CD4-positive, alpha-beta T cell treated with Interleukin-15 for 4 hours (primary cell): ENCODE data around the gene MKNK1.

ENCODE experiments used
- DNase-seq: peaks from one replicate; pipeline ENCODE4 v3.0.0-alpha.2; 2020; ENCODE audit warnings: low spot score

Gene MKNK1

DNA sequence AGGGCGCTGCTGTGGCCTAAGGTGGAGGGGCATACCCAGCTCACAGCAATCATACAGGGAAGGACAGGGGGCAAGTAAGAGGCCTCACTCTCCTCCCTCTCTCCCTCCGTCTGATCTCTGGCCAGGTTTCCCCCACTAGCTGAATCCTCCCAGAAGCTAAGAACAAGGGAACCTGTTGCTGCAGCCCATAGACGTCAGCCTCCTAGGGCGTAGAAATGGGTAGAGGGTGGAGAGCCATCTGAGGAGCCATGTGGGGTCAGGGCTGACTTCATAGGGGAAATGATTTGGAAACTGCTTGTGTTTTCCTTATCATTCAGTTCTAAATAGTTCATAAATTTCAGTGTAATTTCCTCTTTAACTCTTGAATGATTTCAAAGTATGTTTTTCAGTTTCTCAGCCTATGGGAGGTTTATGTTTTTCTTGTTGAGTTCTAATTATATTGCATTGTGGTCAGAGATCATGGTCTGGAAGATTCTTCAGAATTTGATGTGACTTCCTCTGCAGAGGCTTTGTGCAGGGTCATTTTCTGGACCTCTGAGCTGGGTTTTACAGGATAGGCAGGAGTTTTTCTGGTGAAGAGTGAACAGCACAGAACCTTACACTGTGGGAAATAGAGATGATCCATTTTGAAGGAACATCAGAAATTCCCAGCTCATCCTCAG is 14.8 kb upstream of the MKNK1 start:
- DNase-seq = no peak

GRCh38 chr1:46617833-46618232 is 13.8 kb upstream of the MKNK1 start:
- no peak for DNase-seq

GRCh38 chr1:46617108-46617800 is 13.2 kb upstream of the MKNK1 start:
- no peak for DNase-seq

DNA sequence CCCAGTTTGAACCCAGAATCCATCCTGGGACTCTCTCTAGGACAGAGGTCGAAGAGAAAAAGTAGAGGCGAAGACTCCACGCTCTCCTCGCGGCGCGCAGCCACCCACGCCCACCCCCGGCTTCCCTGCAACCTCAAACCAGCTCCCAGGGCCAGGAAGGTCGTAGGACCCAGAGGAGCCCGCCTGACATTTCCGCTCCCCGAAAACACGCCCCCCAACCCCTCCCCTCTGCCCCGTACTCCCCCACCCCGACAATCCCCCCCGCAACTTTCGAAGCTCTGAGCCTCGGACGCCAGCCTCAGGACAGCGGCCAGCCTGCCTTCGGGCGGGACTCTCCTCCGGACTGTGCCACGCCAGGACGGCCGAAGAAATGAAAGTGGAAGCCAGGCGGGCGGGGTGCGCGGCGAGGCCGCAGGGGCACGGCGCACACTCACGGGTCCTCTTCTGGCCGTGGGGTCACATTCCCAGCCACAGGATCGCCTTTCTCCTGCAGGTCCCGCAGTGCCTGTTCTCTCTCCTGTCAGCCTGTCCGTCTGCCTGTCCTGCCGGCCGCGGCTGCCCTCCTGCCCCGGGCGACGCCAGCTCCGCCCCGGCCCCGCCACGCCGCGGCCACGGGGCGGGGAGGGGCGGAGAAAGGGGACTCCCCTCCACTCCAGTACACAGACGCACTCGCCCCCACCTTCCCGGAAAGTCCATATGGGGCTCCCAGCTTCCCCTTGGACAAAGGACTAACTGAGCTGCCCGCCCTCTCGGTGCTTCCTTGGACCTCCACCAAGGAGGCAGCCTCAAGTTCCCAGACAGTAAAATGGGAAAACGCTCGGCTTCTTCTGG is 12.4 kb upstream of the MKNK1 start, which contains the start of gene MOB3C:
Gene MOB3C (minus strand): TSS at position 535 of the 831 bp plus-strand sequence. CDS start 3,490 bp downstream, outside the sequence.
- DNase-seq = peak; percentile 61

DNA sequence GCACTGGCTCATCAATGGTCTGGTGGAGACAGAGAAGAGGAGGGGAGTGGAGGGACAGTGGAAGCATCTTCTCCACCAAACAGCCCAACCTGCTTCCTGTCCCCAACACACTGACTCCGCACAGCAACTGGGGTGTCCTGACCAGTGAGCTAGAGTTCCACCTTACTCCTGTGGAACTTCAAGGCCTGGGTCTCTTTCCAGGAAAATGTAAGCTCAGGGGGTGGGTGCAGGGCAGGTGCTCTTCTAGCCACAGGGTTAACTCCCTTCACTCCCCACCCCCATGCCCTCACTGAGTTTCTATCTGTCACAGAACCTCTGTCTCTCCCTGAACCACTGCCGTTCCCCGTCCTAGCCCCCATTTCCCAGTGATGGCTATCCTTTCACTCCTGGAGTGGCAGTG is 11.7 kb upstream of the MKNK1 start:
- DNase-seq = no peak

- no peak for DNase-seq
Measured at GRCh38 chr1:46615088-46615487, 11.0 kb upstream of the MKNK1 start.

DNA sequence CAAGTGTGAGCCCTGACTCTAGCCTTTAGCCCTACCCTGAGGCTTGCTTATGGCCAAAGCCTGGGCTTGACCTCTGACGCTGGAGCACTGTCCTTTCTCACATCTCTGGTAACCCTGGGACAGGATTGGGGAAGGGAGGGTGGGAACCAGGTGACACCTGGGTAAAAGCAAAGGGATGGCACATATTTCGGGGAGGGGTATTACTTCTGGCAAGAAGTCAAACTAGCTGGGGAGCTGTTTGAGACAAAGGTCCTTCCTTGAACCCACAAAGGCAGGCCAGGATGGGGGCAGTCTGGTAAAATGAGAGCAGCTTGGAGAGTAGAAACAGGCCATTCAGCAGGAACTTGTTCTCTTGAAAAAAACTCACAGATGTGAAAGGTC is 10.5 kb upstream of the MKNK1 start:
- DNase-seq = no peak

- DNase-seq = peak; percentile 23
Measured at GRCh38 chr1:46613661-46614603, 9.9 kb upstream of the MKNK1 start.

DNA sequence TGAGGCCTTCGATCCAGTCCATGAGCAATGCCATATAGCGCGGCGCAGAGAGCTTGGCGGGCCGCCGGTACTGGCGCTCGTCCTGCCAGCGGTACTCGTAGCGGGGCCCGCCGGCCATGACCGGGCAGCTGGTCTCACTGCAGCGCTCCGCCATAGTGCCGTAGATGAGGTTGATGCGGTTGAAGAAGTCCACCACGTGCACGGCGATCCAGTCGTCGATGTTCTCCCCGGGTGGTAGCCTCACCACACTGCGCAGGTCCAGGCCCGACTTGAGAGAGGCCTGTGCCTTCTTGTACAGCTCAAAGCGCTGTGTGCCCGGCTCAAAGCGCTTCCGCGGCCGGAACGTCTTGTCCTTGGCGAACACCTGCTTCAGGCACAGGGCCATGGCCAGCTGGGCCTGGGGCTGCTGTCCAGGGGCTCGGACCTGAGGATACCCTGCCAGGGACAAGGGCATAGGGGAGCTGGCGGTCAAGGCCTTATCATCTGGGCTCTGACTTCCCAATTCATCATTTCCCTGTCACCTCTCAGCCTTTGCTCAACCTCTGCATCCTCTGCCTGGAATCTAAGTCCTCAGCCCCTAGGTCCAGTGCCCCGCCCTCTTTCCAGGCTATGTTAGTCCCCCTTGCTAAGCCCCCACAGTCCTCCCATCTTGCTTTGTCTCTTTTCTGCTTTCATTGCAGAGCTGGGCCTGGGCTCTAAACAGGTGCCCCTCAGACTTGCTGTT is 9.0 kb upstream of the MKNK1 start:
- DNase-seq = no peak

DNA sequence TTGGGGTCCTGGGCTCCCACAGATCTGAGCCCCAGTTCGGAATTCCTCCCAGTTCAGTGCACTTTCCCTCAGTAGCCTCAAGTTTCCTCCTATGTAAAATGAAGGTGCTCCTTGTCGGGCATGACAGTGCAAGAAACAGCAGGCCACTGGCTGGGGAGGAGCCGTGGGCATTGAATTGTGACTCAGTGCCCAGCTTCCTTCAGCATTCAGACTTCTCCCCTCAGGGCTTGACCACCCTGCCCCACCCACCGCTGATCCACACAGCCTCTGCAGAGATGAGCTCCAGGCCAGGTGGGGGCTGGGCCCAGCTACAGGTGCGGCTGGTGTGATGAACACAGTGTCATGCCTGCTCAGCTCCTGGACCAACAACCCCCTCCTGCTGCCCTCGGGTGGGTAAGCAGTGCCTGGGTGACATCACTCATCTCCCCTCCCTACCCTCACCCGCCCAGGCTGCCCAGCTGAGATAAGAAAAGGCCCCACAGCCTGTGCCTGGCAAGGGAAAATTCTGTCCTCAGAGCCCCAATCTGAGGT is 7.7 kb upstream of the MKNK1 start:
- no peak for DNase-seq

DNA sequence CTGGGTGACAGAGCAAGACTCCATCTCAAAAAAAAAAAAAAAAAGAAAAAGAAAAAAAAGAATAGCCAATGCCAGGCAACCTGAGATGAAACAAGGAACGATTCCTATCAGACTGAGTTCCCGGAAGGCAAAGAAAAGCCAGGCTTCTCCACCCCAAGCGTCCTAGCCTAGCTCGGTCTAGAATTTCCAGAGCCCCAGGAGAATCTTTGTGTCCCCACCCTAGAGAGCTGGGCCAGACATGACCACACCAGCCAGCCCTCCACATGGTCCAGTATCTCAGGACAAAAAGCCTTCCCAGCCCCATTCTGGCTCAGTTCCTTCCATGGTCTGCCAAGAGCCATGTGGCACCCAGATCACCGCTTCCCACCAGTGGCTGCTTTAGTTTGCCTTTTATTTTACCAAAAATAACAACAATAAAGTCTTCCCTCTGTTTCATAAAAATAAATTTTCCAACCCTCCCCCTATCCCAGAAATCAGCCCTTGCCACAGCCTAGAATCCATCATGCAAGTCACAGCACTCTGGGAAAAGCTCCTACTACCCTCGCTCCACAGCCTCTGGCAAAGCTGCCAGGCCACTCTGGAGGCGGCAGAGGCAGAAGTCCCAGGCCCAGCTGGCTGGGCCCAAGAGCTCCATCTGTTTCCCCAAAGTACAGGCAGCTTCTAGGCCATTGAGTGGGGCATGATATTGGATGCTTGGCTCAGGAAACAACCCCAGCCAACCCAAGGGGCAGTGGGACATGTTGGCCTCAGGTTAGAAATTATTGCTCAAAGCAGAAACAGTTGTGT is 3.5 kb upstream of the MKNK1 start:
- no peak for DNase-seq

DNA sequence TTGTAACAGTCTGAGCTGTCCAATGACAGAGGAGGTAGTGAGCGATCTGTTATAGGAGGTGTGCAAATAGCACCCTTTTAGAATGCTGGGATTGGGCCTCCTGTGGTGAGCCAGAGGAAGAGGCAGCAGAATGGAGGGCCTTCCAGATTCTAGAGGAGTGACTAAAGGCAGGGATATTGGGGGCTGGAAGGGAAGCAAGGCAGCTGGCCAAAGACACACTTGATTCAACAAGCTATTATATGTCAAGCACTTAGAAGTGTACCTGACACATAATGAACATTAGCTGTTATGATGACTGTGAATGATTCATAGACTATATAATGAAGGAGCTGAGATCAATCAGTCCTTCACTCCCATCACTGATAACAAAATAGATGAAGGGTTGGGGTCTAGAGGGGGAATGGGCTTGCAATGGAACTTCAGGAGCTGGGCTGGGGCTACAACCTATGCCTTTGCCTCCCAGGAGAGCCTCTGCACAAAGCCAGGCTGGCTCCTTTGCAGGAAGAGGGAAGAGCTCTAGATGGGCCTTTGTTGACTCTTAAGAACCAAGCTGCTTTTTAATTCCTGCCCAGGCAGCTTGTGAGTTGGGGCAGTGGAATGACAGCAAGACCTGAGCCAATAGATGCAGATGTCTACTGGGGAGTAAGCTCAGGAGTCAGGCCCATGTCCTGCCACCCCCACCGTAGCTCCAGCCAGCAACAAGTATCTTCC is 2.3 kb upstream of the MKNK1 start:
- no peak for DNase-seq

GRCh38 chr1:46605232-46605631 is 1.2 kb upstream of the MKNK1 start:
- peak; percentile 25 for DNase-seq

- DNase-seq = no peak
Measured at GRCh38 chr1:46603481-46603857, 599 bp downstream of the MKNK1 start.

DNA sequence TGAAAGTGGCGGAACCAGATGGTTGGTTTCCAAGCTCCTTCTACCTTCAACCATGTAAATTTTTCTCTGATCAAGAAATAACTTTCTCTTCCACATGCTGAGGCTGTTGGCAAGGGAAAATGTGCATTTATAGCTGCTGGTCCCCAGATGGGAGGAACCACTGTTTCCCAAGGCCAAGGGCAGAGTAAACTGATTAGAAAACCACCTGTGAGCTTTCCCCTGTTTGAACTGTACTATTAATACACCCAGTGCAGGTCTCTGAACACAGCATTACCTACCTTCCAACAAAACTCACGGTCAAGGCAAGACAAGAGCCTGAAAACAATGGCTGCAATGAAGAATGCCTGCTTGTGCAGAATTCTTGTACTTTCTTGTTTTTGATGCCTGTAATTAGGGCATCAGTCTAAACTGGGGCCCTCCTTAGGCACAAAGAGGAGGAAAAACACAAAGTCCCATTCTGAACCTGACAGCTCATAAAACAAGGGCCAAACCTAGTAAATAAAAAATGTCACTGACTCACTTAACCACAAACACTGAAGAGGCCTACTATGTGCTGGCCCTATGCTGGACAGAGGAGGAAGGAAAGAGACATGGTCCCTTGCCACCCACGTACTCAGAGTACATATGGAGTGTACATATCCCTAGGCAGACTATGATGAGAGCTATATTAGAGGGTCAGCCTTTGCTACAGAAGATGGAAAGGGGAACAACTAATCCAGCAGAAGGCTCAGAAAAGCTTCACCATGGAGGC is 2.6 kb downstream of the MKNK1 start:
- no peak for DNase-seq

DNA sequence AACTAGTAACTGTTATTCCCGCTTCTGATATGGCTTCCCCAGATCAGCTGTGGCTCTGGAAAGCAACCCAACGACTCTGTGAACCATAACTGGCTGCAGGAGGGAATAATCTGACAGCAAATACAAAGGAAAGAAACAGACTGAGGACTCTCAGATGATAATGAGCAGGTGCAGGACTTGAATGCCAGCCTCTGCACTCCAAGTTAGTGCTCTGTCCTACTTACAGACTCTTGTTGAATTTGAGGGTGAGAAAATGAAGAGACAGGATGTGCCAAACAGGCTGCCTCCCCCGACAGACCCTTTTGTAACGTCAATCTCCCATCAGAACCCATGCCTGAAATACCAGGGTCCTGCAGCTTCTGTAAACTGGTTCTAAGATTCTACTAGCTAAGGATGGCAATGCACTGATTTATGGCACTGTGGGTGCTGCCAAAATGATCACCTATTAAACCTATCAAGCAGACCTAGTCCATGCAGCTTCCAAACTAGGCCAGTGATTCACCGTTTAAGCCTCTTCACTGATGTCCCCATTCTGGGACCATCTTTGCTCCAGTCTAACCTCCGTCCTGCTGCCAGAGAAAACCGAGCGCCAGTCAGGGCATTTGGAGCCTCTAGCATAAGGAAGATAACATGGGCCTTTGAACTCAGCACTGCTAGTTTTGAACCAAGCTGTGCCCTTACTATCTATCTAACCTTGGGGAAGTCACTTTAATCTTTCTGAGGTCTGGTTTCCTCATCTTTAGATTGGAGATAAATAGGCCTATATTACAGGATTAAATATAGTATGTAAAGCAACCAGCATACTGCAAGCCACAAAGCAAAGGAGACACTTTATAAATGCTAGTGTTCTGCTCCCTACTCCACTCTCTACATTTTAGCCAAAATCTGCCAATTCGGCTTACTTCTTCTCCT is 4.8 kb downstream of the MKNK1 start:
- no peak for DNase-seq

- no peak for DNase-seq
Measured at GRCh38 chr1:46596846-46597245, 7.2 kb downstream of the MKNK1 start.

- no peak for DNase-seq
Measured at GRCh38 chr1:46596036-46596435, 8.0 kb downstream of the MKNK1 start.
